ENCODE results near the gene ILF2. TPM values are rescaled to one million over a fixed set of nuclear protein-coding genes. Genes with fewer than 3 reads are reported as not detected.

Gene ILF2
- total RNA-seq, 4 donors from 2014 or later: 111 to 167 (median 151) TPM

- 45 to 80% methylated on average over 2 to 5 of the region's 5 CpGs for WGBS, 2 donors
- Histone ChIP-seq H3K36me3 (peaks cover 0 to 8% of the 10 kb centered on the region in 2 donors), H3K4me3 (replicated peaks in 1 of 3) (no peak overlapping the region), H3K4me1 (peaks cover 43 to 54% of the 10 kb centered on the region in 2 donors), H3K27ac (peak overlapping the region; percentile 75 to 89 (median 77)), H3K27me3 (no peaks in the 10 kb centered on the region), H3K9me3 (no peaks in the 10 kb centered on the region)
- TF ChIP-seq CTCF (IDR thresholded peaks at IDR 0.05) (no peak), POLR2A (IDR thresholded peaks at IDR 0.05) (peak in 1 of 2 donors; percentile 19)
- intact Hi-C loops (cut with DNase I): no loop called here
- peak; percentile 88 to 90 for DNase-seq
Observed at GRCh38 chr1:153616917-153617311, 53.9 kb downstream of the ILF2 start.

- intact Hi-C loops (cut with DNase I): no loop called here
- Histone ChIP-seq H3K27ac (peak within 1 kb of the TSS; percentile 75 to 89 (median 77)), H3K4me3 (replicated peaks in 1 of 3) (peak within 1 kb of the TSS in 1 of 3 donors; percentile 19)
Observed at GRCh38 chr1:153616144-153616916, 54.5 kb downstream of the ILF2 start, which contains the start of gene S100A14. Gene S100A14 (minus strand): TSS chr1:153616325. CDS start chr1:153615858, 467 bp downstream.

GRCh38 chr1:153615406-153615805 lies 55.4 kb downstream of the ILF2 start:
- no peaks in the 10 kb centered on the region for H3K27me3 ChIP-seq
- no peak for DNase-seq
- H3K4me1 ChIP-seq: peaks cover 58 to 69% of the 10 kb centered on the region in 2 donors
- H3K27ac ChIP-seq: peak overlapping the region; percentile 75 to 89 (median 77)
- WGBS, 2 donors: 60 to 67% methylated on average over 1 of the region's 2 CpGs
- peak overlapping the region in 1 of 3 donors; percentile 19 for H3K4me3 ChIP-seq (replicated peaks in 1 of 3)
- no peak for TF ChIP-seq CTCF (IDR thresholded peaks at IDR 0.05)
- no peak for TF ChIP-seq POLR2A (IDR thresholded peaks at IDR 0.05)
- H3K36me3 ChIP-seq: peaks cover 0 to 8% of the 10 kb centered on the region in 2 donors
- H3K9me3 ChIP-seq: no peaks in the 10 kb centered on the region
- intact Hi-C loops (cut with DNase I): no loop called here

More at GRCh38 chr1:153616144-153616916, 54.5 kb downstream of the ILF2 start, which contains the start of gene S100A14:
- DNase-seq: peak; percentile 94 to 96
- H3K9me3 ChIP-seq: no peaks in the 10 kb centered on the region
- peaks cover 49 to 60% of the 10 kb centered on the region in 2 donors for H3K4me1 ChIP-seq
- TF ChIP-seq CTCF (IDR thresholded peaks at IDR 0.05) (peak in 1 of 6 experiments; percentile 9), POLR2A (IDR thresholded peaks at IDR 0.05) (peak in 1 of 2 donors; percentile 77)
- H3K27me3 ChIP-seq: no peaks in the 10 kb centered on the region
- H3K36me3 ChIP-seq: peaks cover 0 to 8% of the 10 kb centered on the region in 2 donors
- 30 to 38% methylated on average over 10 of the region's 10 CpGs for WGBS, 2 donors

GRCh38 chr1:153614906-153615305 lies 55.9 kb downstream of the ILF2 start:
- TF ChIP-seq CTCF (IDR thresholded peaks at IDR 0.05) (no peak), POLR2A (IDR thresholded peaks at IDR 0.05) (no peak)
- peak overlapping the region; percentile 75 to 89 (median 77) for H3K27ac ChIP-seq
- DNase-seq: no peak
- no peaks in the 10 kb centered on the region for H3K27me3 ChIP-seq
- intact Hi-C loops (cut with DNase I): loop anchor here (5.0 kb wide), 1 partner anchor 38 kb away; no protein-coding TSS in a partner anchor
- 84 to 100% methylated on average over 2 to 7 of the region's 7 CpGs for WGBS, 2 donors
- H3K4me3 ChIP-seq (replicated peaks in 1 of 3): no peak overlapping the region
- peaks cover 0 to 6% of the 10 kb centered on the region in 2 donors for H3K36me3 ChIP-seq
- no peaks in the 10 kb centered on the region for H3K9me3 ChIP-seq
- peaks cover 63 to 74% of the 10 kb centered on the region in 2 donors for H3K4me1 ChIP-seq

All from thyroid gland (tissue), 4 donors.